Measurements from ENCODE around the gene BBS2. TPM values are rescaled to one million over a fixed set of nuclear protein-coding genes. Genes with fewer than 3 reads are reported as not detected.

The BBS2 gene
- total and polyA plus RNA-seq, 2 experiments from 2014 or later = 32.8 to 50.4 TPM

- Histone ChIP-seq H3K9me3 (ENCODE audit: low read depth) (no peaks in the 10 kb centered on the region), H3K27me3 (no peaks in the 10 kb centered on the region), H3K4me1 (ENCODE audit: low read depth) (peaks cover 16% of the 10 kb centered on the region), H3K36me3 (no peaks in the 10 kb centered on the region), H3K4me3 (no peak overlapping the region), H3K27ac (no peak overlapping the region)
- peak in 1 of 2 donors; percentile 7 for DNase-seq (ENCODE audit: low read depth in 1 of 2, low spot score in 1 of 2)
- TF ChIP-seq, protein P1, sequence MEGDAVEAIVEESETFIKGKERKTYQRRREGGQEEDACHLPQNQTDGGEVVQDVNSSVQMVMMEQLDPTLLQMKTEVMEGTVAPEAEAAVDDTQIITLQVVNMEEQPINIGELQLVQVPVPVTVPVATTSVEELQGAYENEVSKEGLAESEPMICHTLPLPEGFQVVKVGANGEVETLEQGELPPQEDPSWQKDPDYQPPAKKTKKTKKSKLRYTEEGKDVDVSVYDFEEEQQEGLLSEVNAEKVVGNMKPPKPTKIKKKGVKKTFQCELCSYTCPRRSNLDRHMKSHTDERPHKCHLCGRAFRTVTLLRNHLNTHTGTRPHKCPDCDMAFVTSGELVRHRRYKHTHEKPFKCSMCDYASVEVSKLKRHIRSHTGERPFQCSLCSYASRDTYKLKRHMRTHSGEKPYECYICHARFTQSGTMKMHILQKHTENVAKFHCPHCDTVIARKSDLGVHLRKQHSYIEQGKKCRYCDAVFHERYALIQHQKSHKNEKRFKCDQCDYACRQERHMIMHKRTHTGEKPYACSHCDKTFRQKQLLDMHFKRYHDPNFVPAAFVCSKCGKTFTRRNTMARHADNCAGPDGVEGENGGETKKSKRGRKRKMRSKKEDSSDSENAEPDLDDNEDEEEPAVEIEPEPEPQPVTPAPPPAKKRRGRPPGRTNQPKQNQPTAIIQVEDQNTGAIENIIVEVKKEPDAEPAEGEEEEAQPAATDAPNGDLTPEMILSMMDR (IDR thresholded peaks at IDR 0.05; ENCODE audit: low read depth, low read length) = no peak
These were observed 28.2 kb upstream of the BBS2 start for GRCh38 chr16:56547949-56548567.

DNA sequence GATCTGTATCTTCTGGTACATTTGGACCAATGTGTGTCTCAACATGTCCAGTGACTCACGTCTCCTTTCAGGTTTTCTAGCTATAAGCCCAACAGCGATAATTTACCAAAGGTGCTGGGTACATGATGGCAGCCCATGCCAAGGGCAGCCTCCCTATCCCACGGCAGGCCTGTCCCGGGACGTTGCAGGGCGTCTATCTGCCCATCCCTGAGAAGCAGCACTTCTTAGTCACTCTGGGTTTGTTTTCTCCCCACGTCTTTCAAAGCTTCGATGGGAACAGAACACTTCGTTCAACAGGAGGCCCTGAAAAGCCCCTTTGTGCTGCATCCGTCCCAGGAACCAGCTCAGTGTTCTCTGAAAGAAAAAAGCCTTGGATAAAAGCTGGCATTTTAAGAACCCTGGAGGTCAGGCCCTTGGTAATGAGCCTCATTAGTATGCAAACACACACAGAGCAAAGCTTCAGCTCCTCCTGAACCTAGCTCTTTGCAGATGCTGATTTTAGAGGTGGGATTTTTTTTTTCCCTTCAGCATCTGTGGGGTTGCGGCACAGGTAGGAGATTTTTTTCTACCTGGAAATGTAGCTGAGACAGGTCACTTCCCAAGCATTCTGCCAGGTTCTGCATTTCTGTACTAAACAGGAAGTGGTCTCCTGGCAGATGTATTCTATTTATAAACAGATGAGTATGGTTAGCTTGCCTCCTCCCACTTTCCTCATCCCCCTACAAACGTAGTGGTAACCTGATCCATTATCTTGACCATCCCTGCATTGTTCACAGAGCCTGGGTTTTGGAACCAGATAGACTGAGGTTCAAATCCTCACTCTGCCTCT lies 27.5 kb upstream of the BBS2 start:
- peak; percentile 26 to 49 for DNase-seq (ENCODE audit: low read depth in 1 of 2, low spot score in 1 of 2)
- H3K4me3 ChIP-seq = no peak overlapping the region
- H3K36me3 ChIP-seq = no peaks in the 10 kb centered on the region
- H3K4me1 ChIP-seq (ENCODE audit: low read depth) = peaks cover 16% of the 10 kb centered on the region
- no peaks in the 10 kb centered on the region for H3K27me3 ChIP-seq
- TF ChIP-seq, protein P1 (IDR thresholded peaks at IDR 0.05; ENCODE audit: low read depth, low read length) = no peak
- H3K9me3 ChIP-seq (ENCODE audit: low read depth) = no peaks in the 10 kb centered on the region
- peak overlapping the region; percentile 72 for H3K27ac ChIP-seq

DNA sequence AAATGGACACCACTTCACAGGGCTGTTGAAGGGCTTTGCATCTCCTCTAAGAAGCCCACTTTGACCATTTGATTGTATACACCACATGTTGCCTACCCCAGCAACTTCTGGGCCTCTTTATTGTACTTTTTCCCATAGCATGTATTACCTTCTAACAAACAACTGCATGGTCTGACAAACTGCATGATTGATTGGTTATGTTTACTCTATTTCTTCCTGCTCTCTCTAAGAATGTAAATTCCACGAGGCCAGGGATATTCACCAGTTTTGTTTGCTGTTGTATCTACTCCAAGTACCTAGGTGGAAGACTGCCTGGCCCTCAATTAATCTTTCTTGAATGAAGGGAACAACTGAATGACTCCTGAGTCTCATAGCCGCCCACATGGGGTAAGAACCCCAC lies 22.2 kb upstream of the BBS2 start:
- no peaks in the 10 kb centered on the region for H3K9me3 ChIP-seq (ENCODE audit: low read depth)
- no peak overlapping the region for H3K27ac ChIP-seq
- peaks cover 3% of the 10 kb centered on the region for H3K4me1 ChIP-seq (ENCODE audit: low read depth)
- TF ChIP-seq, protein P1 (IDR thresholded peaks at IDR 0.05; ENCODE audit: low read depth, low read length) = no peak
- no peak for DNase-seq (ENCODE audit: low read depth in 1 of 2, low spot score in 1 of 2)
- H3K36me3 ChIP-seq = no peaks in the 10 kb centered on the region
- H3K27me3 ChIP-seq = no peaks in the 10 kb centered on the region
- H3K4me3 ChIP-seq = no peak overlapping the region

GRCh38 chr16:56539656-56540055 lies 19.8 kb upstream of the BBS2 start:
- H3K4me3 ChIP-seq = no peak overlapping the region
- TF ChIP-seq, protein P1 (IDR thresholded peaks at IDR 0.05; ENCODE audit: low read depth, low read length) = no peak

GRCh38 chr16:56538331-56538730 lies 18.5 kb upstream of the BBS2 start:
- H3K27me3 ChIP-seq = peaks cover 6% of the 10 kb centered on the region
- TF ChIP-seq, protein P1 (IDR thresholded peaks at IDR 0.05; ENCODE audit: low read depth, low read length) = no peak
- H3K36me3 ChIP-seq = no peaks in the 10 kb centered on the region
- no peaks in the 10 kb centered on the region for H3K4me1 ChIP-seq (ENCODE audit: low read depth)
- H3K9me3 ChIP-seq (ENCODE audit: low read depth) = no peaks in the 10 kb centered on the region
- DNase-seq (ENCODE audit: low read depth in 1 of 2, low spot score in 1 of 2) = no peak
- H3K27ac ChIP-seq = no peak overlapping the region
- H3K4me3 ChIP-seq = no peak overlapping the region

More at GRCh38 chr16:56539656-56540055, 19.8 kb upstream of the BBS2 start:
- Histone ChIP-seq H3K27me3 (peaks cover 3% of the 10 kb centered on the region), H3K27ac (no peak overlapping the region), H3K4me1 (ENCODE audit: low read depth) (no peaks in the 10 kb centered on the region), H3K36me3 (no peaks in the 10 kb centered on the region), H3K9me3 (ENCODE audit: low read depth) (no peaks in the 10 kb centered on the region)
- no peak for DNase-seq (ENCODE audit: low read depth in 1 of 2, low spot score in 1 of 2)

Data from cardiac muscle cell (in vitro differentiated cells and primary cell).